Stimulated activated CD4-positive, alpha-beta T cell treated with anti-CD3 and anti-CD28 coated beads, Interleukin-12 subunit alpha, Interleukin-12 subunit beta, amount 100 ng/mL, for 48 hours (primary cell): Measurements from ENCODE around the gene FBXW10.
"Not testable (repeated sequence)": the region's sequence is repeated elsewhere in the genome, so short reads cannot be mapped to it uniquely, and the experiment has no call there.

Source experiments
- DNase-seq, 3 donors: peaks; one replicate each; pipeline ENCODE4 v3.0.0-alpha.2; 2020; ENCODE audit warnings: low read depth in 2 of 3, low spot score in 1 of 3

The FBXW10 gene

DNA sequence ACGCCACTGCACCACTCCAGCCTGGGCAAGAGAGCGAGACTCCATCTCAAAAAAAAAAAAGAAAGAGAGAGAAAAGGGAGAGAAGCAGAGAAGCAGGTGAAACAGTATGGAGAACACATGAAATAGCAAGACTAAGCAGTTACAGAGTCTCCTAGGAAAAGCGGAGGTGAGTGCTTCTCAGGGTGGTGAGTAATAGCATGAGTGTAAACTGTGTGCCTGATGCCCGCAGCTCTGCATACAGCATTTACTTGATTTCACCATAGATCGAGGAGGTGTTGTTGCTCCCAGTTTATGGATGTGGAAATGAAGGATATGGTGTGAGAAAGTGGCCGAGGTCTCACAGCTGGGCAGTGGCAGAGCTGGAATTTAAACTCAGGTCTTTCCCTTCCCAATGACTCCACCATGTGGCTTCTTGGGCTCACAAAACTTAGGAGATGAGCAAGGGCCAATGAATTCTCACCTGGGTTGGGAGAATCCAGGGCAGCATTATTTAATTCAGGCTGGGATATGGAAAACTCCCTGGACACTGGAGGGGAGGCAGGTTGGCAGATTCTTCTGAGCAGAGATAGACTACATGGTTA lies 10.1 kb downstream of the FBXW10 start:
- not testable (repeated sequence) for DNase-seq

DNA sequence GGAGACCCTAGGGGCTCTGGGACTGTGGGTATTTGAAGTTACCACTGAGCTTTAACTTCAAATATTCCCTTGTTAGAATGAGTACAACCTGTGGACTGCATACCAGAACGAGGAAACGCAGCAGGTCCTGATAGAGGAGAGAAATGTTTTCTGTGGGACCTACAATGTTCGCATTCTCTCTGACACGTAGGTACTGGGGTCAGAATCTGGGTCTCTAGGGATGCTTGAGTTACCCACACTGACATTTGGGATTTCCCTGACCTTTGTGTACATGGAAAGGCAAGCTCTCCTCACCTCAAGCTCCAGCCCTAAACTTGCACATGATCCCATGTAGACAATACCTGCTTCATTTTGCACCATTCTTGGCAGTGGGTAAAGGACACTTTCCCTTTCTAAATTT lies 12.1 kb downstream of the FBXW10 start:
- DNase-seq = not testable (repeated sequence)

DNA sequence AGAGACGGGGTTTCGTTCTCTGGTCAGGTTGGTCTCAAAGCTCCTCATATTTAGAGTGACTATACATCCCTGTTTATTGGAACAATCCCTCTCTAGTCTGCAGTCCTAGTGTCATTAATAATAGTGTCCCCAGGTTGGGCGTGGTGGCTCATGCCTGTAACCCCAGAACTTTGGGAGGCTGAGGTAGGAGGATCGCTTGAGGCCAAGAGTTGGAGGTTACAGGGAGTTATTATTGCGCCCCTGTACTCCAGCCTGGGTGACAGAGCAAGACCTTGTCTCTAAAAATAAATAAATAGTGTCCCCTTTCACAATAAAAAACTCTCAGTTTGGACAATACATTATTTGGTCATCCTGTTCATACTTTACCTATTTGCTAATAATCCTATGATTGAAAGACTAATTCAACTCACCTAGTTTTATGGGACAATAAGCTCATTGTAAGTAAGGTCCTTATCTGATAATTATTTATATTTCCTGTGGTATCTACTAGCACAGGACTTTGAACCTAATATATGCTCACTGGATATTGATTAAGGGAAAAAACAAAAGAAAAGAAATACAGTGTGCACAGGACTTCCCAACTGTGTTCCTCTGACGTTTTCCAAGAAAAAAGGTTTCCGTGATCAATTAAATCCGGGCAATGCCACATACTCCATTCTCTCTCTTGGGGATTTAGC lies 13.7 kb downstream of the FBXW10 start:
- not testable (repeated sequence) for DNase-seq

DNA sequence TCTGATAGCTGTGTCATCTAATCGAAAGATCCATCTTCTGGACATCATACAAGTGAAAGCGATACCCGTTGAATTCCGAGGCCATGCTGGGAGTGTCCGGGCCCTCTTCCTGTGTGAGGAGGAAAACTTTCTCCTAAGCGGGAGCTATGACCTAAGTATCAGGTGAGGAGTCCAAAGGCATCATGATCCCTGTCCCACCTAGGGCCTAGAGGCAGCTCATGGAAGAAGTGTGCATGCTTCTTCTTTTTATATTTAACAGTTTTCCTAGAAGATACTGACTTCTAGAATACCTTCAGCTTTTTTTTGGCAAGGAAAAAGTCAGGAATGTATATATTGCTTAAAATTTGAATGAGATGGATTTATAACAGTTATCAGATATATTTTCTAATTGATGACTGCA lies 14.5 kb downstream of the FBXW10 start:
- not testable (repeated sequence) for DNase-seq

DNA sequence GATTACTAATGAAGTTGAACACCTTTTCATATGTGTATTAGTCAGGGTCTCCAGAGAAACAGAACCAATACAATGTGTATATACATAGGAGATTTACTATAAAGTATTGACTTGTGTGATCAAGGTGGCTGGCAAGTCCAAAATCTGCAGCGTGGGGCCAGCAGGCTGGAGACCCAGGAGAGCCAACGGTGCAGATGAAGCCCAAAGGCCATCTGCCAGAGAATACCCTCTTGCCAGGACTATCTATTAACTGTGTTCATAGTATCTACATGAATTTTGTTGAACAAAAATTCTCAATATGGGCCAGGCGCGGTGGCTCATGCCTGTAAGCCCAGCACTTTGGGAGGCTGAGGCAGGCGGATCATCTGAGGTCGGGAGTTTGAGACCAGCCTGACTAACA lies 16.4 kb downstream of the FBXW10 start:
- not testable (repeated sequence) for DNase-seq

DNA sequence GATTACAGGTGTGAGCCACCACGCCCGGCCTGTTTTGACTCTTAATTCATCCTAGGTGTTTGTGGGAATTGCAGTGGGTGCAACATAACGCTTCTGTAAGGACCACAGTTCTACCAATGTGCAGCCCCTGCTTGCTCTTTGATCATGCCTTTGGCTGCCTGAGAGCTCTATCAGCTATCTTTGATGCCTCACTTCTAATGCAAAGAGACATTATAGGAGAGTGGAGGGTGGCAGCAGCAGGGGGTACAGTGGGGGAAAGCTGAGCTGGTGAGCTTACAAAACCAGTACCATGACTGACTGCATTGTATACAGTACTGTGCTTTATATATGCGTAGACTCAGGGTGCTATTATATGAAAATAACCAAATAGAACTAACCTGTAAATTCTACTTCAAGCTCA lies 26.7 kb downstream of the FBXW10 start:
- DNase-seq = not testable (repeated sequence)

DNA sequence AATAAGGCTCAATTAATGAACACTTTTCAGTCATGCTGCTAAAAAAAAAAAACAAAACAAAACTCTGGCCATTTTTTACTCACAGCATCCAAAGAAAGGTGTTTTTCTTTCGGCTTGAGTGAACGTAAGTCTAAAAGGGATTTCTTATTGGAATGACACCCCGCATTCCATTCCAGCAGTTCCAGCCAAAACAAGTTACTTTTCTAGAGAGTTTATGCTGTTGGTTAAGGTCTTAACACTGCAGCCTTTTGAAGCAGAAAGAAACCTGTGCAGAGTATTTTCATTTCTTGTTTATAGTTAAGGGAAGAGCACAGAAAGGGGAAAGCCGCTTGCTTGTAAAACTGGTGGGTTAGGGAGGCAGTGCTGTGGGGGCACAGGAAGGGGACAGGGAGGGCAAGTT lies 27.2 kb downstream of the FBXW10 start:
- not testable (repeated sequence) for DNase-seq

DNA sequence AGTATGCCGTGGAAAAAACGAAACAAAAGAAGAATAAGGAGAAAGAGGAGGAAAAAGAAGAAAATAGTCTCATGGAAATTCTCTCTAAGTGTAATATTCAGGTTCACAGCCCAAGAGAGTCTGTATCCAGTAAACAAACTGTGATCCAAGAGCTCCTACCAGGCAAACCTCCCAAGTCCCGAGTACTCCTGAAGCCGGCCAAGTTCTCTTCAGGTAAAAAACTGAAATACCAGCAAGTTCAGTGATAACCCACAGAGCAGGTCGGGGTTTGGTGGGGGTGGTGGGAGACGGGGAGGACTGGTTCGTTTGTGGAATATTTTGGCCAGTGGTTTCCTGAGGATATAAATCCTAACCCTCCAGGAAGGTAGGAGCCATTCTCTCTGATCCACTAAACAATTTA lies 28.6 kb downstream of the FBXW10 start:
- no peak for DNase-seq

DNA sequence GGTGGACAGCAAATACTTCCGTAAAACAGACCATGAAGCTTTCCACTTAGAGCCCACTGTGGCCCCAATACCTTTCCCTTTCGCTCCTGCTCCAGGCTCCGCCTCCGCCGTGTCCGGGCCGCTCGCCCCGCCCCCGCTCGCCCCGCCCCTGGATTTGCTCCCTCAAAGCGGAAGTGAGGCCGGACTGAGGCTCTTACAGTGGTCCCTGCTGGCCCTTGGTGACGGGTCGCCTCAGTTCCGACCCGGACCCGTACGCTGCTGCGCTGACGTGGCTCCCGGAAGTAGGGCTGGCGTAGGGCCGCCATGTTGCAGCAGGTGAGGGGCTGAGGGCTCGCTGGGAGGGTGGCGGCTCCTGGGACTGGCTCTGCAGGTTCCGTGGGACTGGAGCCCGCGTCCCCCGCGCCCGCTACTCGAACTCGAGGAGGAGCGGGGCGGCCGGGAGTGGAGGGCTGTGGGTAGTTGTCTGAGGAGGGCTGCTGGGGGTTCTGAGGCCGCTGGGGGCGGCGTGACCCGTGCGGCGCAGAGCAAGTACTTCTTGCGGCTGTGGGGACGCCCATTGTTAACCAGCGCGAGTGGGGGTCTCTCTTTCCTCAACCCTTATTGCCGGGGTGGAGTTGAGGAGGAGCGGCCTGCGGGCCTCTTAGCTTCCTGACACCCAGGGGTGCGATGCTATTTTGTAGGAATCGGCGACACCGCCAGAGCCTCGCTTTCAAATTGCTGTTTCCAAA lies 37.3 kb downstream of the FBXW10 start, which contains the start of gene TVP23B:
Gene TVP23B, plus strand, starts transcription at position 193 of the 728 bp plus-strand sequence. Its CDS starts 111 bp downstream, at position 304.
- DNase-seq = peak; percentile 95 to 98 (median 97)

DNA sequence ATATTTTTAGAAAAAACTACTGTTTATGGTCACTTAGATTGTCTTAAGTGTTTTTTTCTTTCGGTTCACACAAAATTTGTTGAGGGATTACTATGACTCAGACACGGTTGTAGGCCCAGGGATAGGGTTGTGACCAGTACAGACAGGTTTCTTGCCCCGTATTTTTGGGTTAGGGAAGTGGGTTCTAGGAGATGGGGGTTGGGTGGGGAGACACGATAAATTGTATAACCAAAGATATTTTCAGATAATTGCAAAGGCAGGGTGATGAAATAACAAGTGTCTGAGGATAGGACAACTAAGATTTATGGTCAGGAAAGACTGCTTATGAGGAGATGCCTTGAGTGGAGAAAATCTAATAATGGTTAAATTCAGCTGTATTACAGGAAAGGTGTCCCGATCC lies 38.0 kb downstream of the FBXW10 start:
- DNase-seq = not testable (repeated sequence)

DNA sequence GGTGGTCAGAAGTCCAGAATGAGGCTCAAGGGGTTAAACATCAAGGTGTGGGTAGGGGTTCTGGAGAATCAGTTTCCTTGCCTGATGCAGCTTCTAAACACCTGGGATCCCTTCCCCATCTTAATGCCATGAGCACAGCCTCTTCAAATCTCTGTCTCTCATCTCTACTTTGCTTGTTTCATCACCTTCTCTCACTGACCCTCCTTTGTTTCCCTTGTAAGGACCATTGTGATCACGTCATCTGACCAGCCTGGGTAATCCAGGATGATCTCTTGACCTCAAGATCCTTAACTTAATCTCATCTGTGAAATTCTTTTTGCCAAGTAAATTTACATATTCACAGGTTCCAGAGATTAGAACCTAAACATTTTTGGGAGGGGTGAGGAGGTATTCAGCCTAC lies 42.1 kb downstream of the FBXW10 start:
- DNase-seq = not testable (repeated sequence)

DNA sequence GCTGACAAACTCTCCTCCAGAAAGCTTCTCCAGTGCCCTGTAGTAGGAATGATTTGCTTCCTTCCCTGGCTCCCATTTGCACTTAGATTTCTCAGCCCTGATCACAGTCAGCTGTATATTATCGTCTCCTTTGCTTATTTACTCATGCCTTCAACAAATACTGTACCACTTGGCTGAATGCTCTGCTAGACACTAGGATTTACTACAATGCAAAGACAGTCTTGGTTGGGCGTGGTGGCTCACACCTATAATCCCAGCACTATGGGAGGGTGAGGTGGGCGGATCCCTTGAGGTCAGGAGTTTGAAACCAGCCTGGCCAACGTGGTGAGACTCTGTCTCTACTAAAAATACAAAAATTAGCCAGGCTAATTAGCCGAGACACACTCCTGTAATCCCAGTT lies 43.0 kb downstream of the FBXW10 start:
- DNase-seq = not testable (repeated sequence)

DNA sequence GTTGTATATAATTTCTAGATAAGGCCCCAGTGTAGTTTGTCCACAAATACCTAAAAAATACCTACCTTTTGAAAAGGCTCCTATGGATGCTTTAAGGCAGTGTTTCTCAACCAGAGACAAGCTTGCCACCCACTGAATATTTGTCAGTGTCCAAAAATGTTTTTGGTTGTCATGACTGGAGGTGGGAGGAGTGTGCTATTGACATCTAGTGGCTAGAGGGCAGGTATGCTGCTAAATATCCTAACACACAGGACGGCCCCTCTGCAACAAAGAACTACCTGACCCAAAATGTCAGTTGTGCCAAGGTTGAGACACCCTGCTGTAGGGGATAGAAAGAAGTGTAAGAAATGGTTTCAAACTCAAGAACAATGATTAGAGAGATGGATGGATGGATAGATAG lies 47.5 kb downstream of the FBXW10 start:
- DNase-seq = not testable (repeated sequence)

DNA sequence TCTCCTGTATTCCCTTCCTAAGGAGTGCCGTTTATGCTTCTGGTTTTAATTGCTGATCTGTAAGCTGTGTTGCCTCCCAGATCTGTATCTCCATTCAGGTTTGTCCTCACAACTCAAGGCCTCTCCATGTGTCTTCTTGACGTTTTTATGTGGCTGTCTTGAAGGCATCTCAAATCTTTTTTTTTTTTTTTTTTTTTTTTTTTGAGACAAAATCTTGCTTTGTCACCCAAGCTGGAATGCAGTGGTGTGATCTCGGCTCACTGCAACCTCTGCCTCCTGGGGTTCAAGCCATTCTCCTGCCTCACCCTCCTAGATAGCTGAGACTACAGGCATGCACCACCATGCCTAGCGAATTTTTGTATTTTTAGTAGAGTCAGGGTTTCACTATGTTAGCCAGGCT lies 51.0 kb downstream of the FBXW10 start:
- not testable (repeated sequence) for DNase-seq

DNA sequence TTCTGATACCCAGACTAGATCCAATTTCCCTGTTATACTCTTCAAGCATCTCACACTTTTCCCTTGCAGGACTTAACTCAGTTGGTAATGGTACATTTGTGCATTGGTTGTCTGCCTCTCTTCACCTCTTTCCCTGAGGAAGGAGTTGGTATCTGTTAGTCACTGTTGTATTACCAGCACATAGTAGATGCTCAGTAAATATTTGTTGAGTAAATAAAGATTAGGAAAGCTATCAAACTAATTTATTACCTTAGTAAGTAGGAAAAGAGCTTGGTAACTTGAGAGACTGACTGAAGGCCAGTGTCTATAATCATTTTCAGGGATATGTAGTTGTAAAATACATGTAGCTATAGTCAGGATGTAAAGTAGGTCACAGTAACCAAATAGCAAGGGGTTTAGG lies 53.0 kb downstream of the FBXW10 start:
- DNase-seq = not testable (repeated sequence)

DNA sequence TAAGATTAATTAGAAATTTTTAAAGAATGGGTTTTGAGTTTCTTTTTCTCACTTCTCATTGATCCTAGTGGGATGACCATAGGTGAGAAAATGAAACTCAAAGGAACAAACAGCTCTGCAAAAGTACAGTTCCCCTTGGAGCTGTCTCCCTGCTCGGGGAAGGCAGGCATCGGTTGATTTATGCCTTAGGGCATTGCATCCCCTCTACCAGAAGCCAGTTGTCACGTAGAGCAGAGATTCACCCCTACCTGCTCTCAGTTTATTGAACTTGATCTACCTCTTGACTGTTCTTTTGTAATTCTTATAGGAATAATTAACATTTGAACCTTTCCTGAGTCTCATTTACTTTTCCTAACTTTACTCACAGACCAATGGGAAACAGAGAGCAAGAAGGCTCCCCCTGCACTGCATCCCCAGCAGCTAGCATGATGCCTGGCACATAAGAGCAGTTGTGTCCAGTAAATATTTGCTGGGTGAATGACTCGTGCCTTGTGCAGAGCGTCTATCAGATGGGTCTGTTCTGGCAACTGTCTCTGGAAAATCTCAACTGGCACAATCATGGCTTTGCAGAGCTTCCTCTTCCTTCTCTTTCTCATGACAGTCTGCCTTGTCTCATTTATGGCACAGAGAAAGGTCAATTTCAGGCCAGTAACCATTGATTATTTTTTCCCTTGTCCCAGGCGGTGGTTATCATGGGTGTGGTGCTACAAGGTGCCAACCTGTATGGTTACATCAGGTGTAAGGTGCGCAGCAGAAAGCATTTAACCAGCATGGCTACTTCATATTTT lies 59.8 kb downstream of the FBXW10 start:
- not testable (repeated sequence) for DNase-seq

DNA sequence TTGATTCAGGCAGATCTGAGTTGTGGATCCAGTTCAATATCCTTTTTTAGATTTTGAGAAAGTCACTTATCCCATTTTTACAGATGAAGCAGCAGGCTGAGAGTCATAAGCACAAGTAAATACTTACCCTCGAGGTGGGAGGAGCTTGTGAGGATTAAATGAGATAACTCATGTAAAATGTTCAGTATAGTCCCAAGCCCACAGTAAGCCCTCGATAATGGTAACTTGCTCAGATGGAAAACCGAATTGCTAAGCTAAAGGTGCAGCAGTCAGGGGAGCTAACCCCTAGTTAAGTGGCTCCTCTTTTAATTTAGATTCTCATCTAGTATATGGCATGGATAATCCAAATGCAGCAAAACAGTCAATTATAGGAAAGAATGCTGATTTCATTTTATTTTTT lies 72.1 kb downstream of the FBXW10 start:
- not testable (repeated sequence) for DNase-seq

DNA sequence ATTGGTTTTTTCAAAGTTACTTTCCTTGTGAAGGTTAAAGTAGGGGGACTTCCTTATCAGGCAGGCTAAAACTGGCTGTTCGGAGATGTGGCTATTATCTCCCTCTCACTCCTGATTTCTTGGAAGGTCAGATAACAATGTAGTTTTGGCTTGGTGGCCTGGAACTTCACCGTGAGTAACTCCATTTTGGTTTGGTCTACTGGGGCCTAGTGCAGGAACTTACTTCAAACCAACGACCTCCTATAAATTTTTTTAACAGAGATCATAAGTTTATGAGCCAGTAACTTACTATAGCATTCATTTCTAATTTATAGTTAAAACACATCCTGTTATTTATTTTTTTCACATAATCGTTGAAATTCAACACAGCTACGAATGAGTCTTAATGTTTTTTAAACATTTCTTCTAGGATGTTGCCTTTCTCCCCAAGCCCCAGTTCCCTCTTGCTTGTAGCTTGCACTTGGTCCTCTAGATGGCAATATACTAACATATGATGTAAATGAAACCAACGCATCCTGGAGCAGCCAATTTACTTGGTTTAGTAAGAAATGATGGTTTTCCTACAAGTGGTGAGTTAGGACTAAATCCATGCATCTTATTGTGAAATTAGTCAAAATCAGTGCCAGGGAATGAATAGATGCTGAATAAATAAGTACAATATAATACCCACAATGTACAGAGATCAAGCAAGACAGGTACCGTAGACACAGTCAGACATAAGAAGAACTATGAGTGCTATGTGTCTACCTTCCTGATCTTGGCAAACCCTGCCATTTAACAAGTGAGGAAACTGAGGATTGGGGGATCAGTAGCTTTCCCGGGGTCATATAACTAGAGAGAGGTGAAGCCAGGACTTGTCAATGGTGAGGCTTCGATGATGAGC lies 72.9 kb downstream of the FBXW10 start:
- DNase-seq = peak in 2 of 3 donors; percentile 1 to 46

DNA sequence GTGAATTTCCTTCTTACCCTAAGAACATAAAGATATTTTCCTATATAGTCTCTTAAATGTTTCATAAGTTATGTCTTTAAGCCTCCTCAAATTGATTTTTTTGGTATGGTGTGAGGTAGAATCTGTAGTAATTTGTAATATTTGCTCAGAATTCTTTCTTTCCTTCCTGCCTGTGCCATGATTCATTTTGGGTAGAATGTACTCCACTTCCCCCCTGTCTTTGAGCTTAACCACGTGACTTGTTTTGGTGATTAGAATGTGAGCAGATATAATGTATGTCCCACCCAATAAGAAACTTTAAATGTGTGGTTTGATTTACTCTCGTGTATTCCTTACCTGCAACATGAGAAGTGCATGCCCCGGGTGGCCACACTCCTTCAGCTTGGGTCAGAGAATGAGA lies 77.6 kb downstream of the FBXW10 start:
- not testable (repeated sequence) for DNase-seq

DNA sequence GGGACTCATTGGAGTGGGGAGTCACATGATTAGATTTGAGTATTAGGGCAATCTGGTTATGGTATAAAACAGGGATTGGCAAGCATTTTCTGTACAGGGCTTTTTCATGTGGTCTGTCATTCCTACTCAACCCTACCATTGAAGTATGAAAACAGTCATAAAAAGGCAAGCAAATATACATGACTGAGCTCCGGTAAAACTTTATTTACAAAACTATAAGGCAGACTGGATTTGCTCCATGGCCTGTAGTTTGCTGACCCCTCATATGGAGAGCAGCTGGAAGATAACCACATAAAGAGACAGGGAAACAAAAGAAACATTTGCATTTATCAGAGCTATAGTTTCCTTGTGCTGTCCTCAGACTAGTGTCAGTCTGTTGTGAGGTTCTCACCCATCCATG lies 83.8 kb downstream of the FBXW10 start:
- DNase-seq = not testable (repeated sequence)
